Heart right ventricle (tissue), 16 donors: ENCODE results near the gene COPZ2. TPM values are rescaled to one million over a fixed set of nuclear protein-coding genes. Genes with fewer than 3 reads are reported as not detected.
A peak's percentile ranks its signal among the peaks of the same experiment; 100 is the strongest.
"Not testable (repeated sequence)": the region's sequence is repeated elsewhere in the genome, so short reads cannot be mapped to it uniquely, and the experiment has no call there.

Source experiments
- ATAC-seq, 8 donors: fragments of 200-7000 bp; cut with Tn5 transposase; one replicate each; pipeline ENCODE4 v1.9.1; 2020; ENCODE audit warnings: mild to moderate bottlenecking in 8 of 8, moderate library complexity in 8 of 8, moderate number of reproducible peaks in 1 of 8
- DNase-seq, 2 donors: peaks; one replicate each; pipeline ENCODE4 v3.0.0-alpha.2; 2020
- H3K27ac ChIP-seq, 10 donors: fragments of 200-600 bp; sonication (generic) in 2 of 10; one replicate each; pipeline versions ENCODE4 v1.5.0 to v1.8.0; 2020 to 2022; ENCODE audit warnings: mild to moderate bottlenecking in 3 of 10
- H3K27me3 ChIP-seq, 7 donors: fragments of 200-600 bp; one replicate each; pipeline ENCODE4 v1.8.0; 2021 to 2022; ENCODE audit warnings: mild to moderate bottlenecking in 2 of 7
- H3K36me3 ChIP-seq, 9 donors: fragments of 200-600 bp; sonication (generic) in 1 of 9; one replicate each; pipeline versions ENCODE4 v1.5.0 to v1.8.0; 2020 to 2022; ENCODE audit warnings: mild to moderate bottlenecking in 2 of 9
- H3K4me1 ChIP-seq, 9 donors: fragments of 200-600 bp; sonication (generic) in 1 of 9; one replicate each; pipeline versions ENCODE4 v1.5.0 to v1.8.0; 2020 to 2022; ENCODE audit warnings: mild to moderate bottlenecking in 4 of 9
- H3K4me3 ChIP-seq, 10 donors: fragments of 200-600 bp; sonication (generic) in 2 of 10; one replicate each; pipeline versions ENCODE4 v1.5.0 to v1.8.0; 2020 to 2022; ENCODE audit warnings: mild to moderate bottlenecking in 7 of 10, moderate library complexity in 2 of 10
- H3K9me3 ChIP-seq, 11 donors: fragments of 200-600 bp in 10 of 11; sonication (generic) in 2 of 11; one replicate each; pipeline versions ENCODE4 v1.5.0 to v1.8.0; 2013 to 2022; ENCODE audit warnings: mild to moderate bottlenecking in 2 of 11, control low read depth in 1 of 11, moderate library complexity in 1 of 11
- CTCF ChIP-seq, 9 donors: fragments of 200-600 bp; sonication (generic) in 2 of 9; IDR thresholded peaks; one replicate each; pipeline versions ENCODE4 v1.5.0 to v1.8.0; 2021 to 2022; ENCODE audit warnings: antibody characterized with exemption in 9 of 9, mild to moderate bottlenecking in 5 of 9, moderate library complexity in 1 of 9
- WGBS, 2 donors: extraction: QIAGEN DNeasy Blood & Tissue Kit; methylation state at CpG; one replicate each; pipeline ENCODE4 v1.1.7; 2013; ENCODE audit warnings: inconsistent platforms in 1 of 2; 5-methylcytosine and 5-hydroxymethylcytosine counted together
- intact Hi-C, 10 donors: fragments of 100-400 bp; cut with DNase I; formaldehyde crosslinking; loops; one replicate each; pipeline versions ENCODE4 v1.11.1 to v1.14.2; 2022
- polyA plus RNA-seq, 2 donors: library from polyadenylated mRNA; stranded (reverse); fragments of 200-250 nt; gene quantifications; one replicate each; pipeline ENCODE4 v1.2.3, GENCODE V29; 2013
- total RNA-seq, 10 donors: library from RNA; stranded (reverse); fragmentation: NEBNext Ultra II Directional in 3 of 10; extraction: Animal tissue kit (Norgen Biotek cat#: 25700) in 3 of 10; gene quantifications; one replicate each; pipeline versions ENCODE4 v1.2.1 to v1.2.4, GENCODE V29; 2021 to 2023
- donor health status: Arrhythmogenic right ventricular cardiomyopathy.
- donor health status: ischemic (EF 13 %, LVEDD 7.1; RV severe dilation, severe dysfunction).
- donor health status: healthy with polysubstance abuse.
- donor health status: DM: no; HTN: yes; CAD: no.
- donor health status: DM: no; HTN: no; CAD: no.
- donor health status: ischemic (EF 25% LVEDD 6.9; RV normal size, moderate dysfunction).
- donor health status: ischemic (EF 25% LVEDD 5.7; RV mildly dilated, moderate dysfunction).
- donor health status: healthy.
- donor health status: DM: yes; HTN: yes; CAD: no.
- donor health status: Ischemic cardiomyopathy.
- donor health status: ischemic (EF 35%, LVEDD 5.7; RV mildly dilated, moderate dysfunction).
- donor health status: nonischemic (EF 11% LVEDD 7.7; RV severe dilation, severe dysfunction).
- donor health status: DM: yes; HTN: yes; CAD: no.
- donor health status: PGD.
- donor health status: ischemic (EF 29% LVEDD 5.4; RV normal size, mild dysfunction).
- donor health status: nonischemic (EF 23%, LVEDD 6.1; RV moderate dilation, normal function).

Gene COPZ2
- total and polyA plus RNA-seq, 12 donors: 17.5 to 67.3 (median 59.1) TPM

GRCh38 chr17:48004983-48005382, 32.6 kb downstream of the COPZ2 start:
- H3K27me3 ChIP-seq: peaks cover 0 to 20% (median 8%) of the 10 kb centered on the region in 7 donors
- 29% methylated on average over 3 of the region's 3 CpGs for WGBS, 2 donors
- no peaks in the 10 kb centered on the region for H3K36me3 ChIP-seq
- TF ChIP-seq CTCF (IDR thresholded peaks at IDR 0.05): no peak
- ATAC-seq: no peak
- H3K4me3 ChIP-seq: no peak overlapping the region
- intact Hi-C loops: no loop called here
- H3K4me1 ChIP-seq: peaks cover 0 to 54% (median 15%) of the 10 kb centered on the region in 9 donors
- H3K9me3 ChIP-seq: no peaks in the 10 kb centered on the region
- no peak for DNase-seq
- no peak overlapping the region for H3K27ac ChIP-seq

DNA sequence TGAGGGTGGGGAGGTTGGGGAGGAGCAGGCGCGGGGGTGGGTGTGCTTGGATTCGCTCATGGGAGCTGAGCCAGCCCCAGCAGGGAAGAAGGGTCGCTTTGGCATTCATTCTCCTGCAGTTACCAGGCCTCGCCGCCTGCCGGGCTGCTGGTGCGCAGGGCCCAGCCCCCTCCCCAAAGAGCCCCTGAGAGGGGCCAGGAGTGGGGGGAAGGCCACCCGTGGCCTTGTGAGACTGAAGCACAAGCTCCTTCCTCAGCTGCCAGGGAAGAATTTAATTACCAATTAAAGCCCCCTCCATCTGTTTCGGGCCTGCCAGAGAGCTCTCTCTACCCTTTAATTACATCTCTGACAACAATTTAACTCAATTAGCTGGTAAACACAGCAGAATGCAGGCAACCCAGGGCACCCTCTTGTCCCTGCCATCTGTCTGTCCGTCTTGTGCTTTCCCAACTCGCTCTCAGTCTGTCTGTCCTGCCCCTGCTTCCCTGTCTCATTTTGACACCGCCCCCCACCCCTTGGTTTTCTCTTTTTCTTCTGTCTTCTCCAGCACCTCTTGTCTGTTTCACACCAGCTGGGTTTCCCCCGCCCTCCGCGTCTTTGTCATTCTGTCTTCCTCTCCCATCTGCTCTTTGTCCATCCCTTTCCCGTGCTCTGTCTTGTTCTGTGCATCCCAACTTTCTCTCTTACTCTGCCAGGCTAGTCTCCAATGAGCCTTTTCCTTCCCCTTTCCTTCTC, 34.0 kb downstream of the COPZ2 start:
- H3K9me3 ChIP-seq: no peaks in the 10 kb centered on the region
- H3K27me3 ChIP-seq: peaks cover 0 to 10% (median 0%) of the 10 kb centered on the region in 7 donors
- peaks cover 0 to 64% (median 15%) of the 10 kb centered on the region in 9 donors for H3K4me1 ChIP-seq
- H3K27ac ChIP-seq: peak overlapping the region in 2 of 10 donors; percentile 62 to 90
- no peak for DNase-seq
- ATAC-seq: peak in 1 of 8 donors; percentile 23
- no peak overlapping the region for H3K4me3 ChIP-seq
- 79 to 82% methylated on average over 17 of the region's 17 CpGs for WGBS, 2 donors
- no peaks in the 10 kb centered on the region for H3K36me3 ChIP-seq
- intact Hi-C loops: no loop called here
- TF ChIP-seq CTCF (IDR thresholded peaks at IDR 0.05): no peak

DNA sequence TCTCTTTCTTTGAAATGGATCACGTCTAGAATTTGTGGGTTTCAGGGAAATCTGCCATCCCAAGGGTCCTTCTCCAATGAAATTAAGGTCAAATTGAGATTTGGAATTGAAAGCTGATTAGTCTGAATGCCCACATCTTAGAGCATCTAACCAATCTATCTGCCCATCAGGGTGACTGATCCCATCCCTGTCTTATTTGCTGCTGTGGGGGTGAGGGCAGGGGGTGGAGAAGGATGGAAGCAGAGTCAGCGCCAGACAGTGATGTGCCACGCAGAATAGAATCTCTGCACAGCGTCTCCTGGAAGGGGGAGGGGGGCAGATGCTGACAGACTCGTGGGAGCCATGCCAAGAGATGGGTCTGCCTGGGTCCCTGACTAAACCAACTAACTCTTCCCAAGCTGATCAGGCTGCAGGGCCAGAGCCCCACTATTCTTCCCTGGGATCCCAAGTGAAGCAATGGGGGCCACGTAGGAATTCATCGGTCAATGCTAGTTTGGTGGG, 34.6 kb downstream of the COPZ2 start:
- TF ChIP-seq CTCF (IDR thresholded peaks at IDR 0.05): no peak

GRCh38 chr17:48002266-48002915, 35.2 kb downstream of the COPZ2 start:
- TF ChIP-seq CTCF (IDR thresholded peaks at IDR 0.05): no peak
- no peak overlapping the region for H3K4me3 ChIP-seq
- no peak for DNase-seq
- WGBS, 2 donors: 31 to 56% methylated on average over 4 of the region's 4 CpGs
- H3K9me3 ChIP-seq: no peaks in the 10 kb centered on the region
- peaks cover 0 to 3% (median 0%) of the 10 kb centered on the region in 7 donors for H3K27me3 ChIP-seq
- no peaks in the 10 kb centered on the region for H3K36me3 ChIP-seq
- H3K4me1 ChIP-seq: peaks cover 0 to 71% (median 15%) of the 10 kb centered on the region in 9 donors
- peak overlapping the region in 7 of 10 donors; percentile 35 to 90 (median 54) for H3K27ac ChIP-seq
- ATAC-seq: peak; percentile 38 to 89 (median 76)
- intact Hi-C loops: no loop called here

More for the DNA sequence above, 34.6 kb downstream of the COPZ2 start:
- no peak for DNase-seq
- no peaks in the 10 kb centered on the region for H3K36me3 ChIP-seq
- H3K9me3 ChIP-seq: no peaks in the 10 kb centered on the region
- H3K4me3 ChIP-seq: no peak overlapping the region
- 66 to 70% methylated on average over 7 of the region's 7 CpGs for WGBS, 2 donors
- intact Hi-C loops: no loop called here
- peak overlapping the region in 7 of 10 donors; percentile 35 to 90 (median 54) for H3K27ac ChIP-seq
- ATAC-seq: no peak
- H3K27me3 ChIP-seq: peaks cover 0 to 7% (median 0%) of the 10 kb centered on the region in 7 donors
- peaks cover 0 to 69% (median 15%) of the 10 kb centered on the region in 9 donors for H3K4me1 ChIP-seq

DNA sequence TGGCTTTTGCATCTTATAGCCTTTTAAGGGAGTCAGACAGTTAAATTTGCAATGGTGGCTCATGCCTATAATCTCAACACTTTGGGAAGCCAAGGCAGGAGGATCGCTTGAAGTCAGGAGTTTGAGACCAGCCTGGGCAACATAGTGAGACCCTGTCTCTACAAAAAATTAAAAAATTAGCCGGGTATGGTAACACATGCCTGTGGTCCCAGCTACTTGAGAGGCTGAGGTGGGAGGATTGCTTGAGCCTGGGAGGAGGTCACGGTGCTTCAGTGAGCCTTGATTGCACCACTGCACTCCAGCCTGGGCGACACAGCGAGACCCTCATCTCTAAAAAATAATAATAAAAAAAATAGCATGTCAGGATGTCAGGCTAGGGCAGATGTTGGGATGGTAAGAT, 35.9 kb downstream of the COPZ2 start:
- 96 to 100% methylated on average over 5 of the region's 5 CpGs for WGBS, 2 donors
- H3K9me3 ChIP-seq, H3K36me3 ChIP-seq, H3K27me3 ChIP-seq, ATAC-seq, DNase-seq, intact Hi-C loops, H3K4me3 ChIP-seq: not testable (repeated sequence)
- H3K27ac ChIP-seq: peak overlapping the region in 5 of 10 donors; percentile 38 to 90 (median 62)
- H3K4me1 ChIP-seq: peaks cover 0 to 71% (median 15%) of the 10 kb centered on the region in 9 donors
